ENCODE data around the gene SLC2A4RG. TPM values are rescaled to one million over a fixed set of nuclear protein-coding genes. Genes with fewer than 3 reads are reported as not detected.

SLC2A4RG gene
- total RNA-seq, 2 experiments from 2014 or later, result 123 to 125 TPM

DNA sequence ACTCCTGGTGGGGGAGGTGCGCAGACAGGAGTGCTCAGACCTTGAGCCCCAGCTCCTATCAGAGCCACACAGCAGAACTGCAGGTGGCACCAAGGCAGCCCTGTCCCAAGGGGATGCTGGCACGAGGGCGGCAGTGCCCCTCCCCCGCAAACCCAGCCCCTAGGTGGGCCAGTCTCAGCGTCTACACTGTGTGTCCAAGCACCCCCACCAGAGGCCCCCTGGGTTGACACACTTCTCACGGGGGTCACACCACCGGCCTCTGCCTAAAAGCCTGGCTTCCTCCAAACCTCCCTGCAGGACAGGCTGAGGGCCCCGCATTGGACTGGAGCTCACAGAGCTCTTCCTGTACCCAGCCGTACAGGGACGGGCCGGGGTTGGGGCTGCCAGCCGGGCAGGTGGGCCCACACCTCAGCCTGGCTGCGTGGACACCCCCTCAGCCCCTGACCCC, 8.1 kb downstream of the SLC2A4RG start:
- DNase-seq (no peak), ATAC-seq (ENCODE audit: poor library complexity) (no peak)
- H3K4me1 Mint-ChIP-seq (ENCODE audit: low read depth), result peaks cover 31% of the 10 kb centered on the region
- H3K27ac Mint-ChIP-seq, result no peak overlapping the region
- no peak overlapping the region for H3K27ac ChIP-seq (ENCODE audit: low read depth in 1 of 2, low read length in 2 of 2)
- H3K36me3 ChIP-seq (ENCODE audit: insufficient read depth, low read length), result peaks cover 12% of the 10 kb centered on the region
- H3K27me3 Mint-ChIP-seq, result no peaks in the 10 kb centered on the region
- intact Hi-C loops (cut with DNase I, micrococcal nuclease), result no loop called here
- H3K36me3 Mint-ChIP-seq (ENCODE audit: low read depth), result peaks cover 7% of the 10 kb centered on the region
- H3K4me3 ChIP-seq (ENCODE audit: low read length), result no peak overlapping the region
- TF ChIP-seq, protein P1, sequence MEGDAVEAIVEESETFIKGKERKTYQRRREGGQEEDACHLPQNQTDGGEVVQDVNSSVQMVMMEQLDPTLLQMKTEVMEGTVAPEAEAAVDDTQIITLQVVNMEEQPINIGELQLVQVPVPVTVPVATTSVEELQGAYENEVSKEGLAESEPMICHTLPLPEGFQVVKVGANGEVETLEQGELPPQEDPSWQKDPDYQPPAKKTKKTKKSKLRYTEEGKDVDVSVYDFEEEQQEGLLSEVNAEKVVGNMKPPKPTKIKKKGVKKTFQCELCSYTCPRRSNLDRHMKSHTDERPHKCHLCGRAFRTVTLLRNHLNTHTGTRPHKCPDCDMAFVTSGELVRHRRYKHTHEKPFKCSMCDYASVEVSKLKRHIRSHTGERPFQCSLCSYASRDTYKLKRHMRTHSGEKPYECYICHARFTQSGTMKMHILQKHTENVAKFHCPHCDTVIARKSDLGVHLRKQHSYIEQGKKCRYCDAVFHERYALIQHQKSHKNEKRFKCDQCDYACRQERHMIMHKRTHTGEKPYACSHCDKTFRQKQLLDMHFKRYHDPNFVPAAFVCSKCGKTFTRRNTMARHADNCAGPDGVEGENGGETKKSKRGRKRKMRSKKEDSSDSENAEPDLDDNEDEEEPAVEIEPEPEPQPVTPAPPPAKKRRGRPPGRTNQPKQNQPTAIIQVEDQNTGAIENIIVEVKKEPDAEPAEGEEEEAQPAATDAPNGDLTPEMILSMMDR (IDR thresholded peaks at IDR 0.05), result no peak
- H3K4me1 ChIP-seq (ENCODE audit: insufficient read depth, low read length), result peaks cover 33% of the 10 kb centered on the region
- H3K4me3 Mint-ChIP-seq, result no peak overlapping the region
- no peaks in the 10 kb centered on the region for H3K27me3 ChIP-seq (ENCODE audit: control insufficient read depth in 1 of 2, insufficient read depth in 2 of 2, low read length in 2 of 2)
- POLR2A ChIA-PET, result no interaction called here
- H3K9me3 Mint-ChIP-seq, result no peaks in the 10 kb centered on the region
- CTCF ChIA-PET, result no interaction called here
- H3K9me3 ChIP-seq (ENCODE audit: control insufficient read depth in 1 of 2, insufficient read depth in 1 of 2, low read length in 2 of 2), result no peaks in the 10 kb centered on the region

DNA sequence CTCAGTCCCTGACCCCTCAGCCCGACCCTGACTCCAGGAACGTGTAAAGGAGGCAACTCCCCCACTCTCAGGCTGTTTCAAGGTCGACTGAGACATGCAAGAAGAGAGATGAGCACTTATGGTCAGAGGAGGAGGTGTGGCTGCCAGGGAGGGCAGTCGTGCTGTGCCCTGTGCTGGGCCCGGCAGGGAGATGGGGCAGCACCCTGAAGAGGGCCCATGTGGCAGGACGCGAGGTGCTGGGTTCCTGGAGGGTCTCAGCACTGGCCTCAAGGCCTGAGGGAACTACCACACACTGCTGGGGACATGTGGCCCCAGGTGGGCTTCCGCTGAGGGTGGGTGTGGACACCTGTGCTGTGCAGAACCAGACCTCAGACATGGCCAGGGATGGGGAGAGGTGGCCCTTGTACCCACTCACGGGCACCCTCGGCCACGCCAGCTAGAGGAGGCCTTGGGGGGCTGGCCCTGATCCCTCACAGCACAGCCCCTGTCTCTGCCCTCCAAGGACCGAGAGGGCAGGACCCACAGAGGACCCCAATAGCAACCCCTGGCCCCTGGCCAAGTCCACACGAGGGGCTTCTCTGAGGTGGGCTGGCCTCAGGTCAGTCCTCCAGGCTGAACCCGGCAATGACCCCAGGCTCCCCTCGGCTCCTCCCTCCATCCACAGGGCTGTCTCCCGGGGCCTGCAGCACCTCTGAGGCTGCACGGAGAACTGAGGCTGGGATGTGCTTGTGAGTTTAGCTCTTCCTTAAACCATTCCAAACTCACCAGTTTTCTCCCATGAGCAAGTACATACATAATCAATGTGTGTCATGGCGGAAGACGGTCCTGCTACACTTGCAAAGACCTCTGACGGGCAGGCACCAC, 8.7 kb downstream of the SLC2A4RG start:
- Histone ChIP-seq H3K4me3 (ENCODE audit: low read length) (no peak overlapping the region), H3K27me3 (ENCODE audit: control insufficient read depth in 1 of 2, insufficient read depth in 2 of 2, low read length in 2 of 2) (no peaks in the 10 kb centered on the region), H3K27ac (ENCODE audit: low read depth in 1 of 2, low read length in 2 of 2) (peak overlapping the region in 1 of 2 donors; percentile 13), H3K9me3 (ENCODE audit: control insufficient read depth in 1 of 2, insufficient read depth in 1 of 2, low read length in 2 of 2) (no peaks in the 10 kb centered on the region), H3K4me1 (ENCODE audit: insufficient read depth, low read length) (peaks cover 35% of the 10 kb centered on the region), H3K36me3 (ENCODE audit: insufficient read depth, low read length) (peaks cover 5% of the 10 kb centered on the region)
- ChIA-PET POLR2A (interaction anchor here (4.9 kb wide), 1 partner anchor 10 kb away, joined by 118 read pairs; the partner anchor contains the start of genes LIME1 and SLC2A4RG), CTCF (no interaction called here)
- intact Hi-C loops (cut with DNase I, micrococcal nuclease), result no loop called here
- H3K36me3 Mint-ChIP-seq (ENCODE audit: low read depth), result peaks cover 6% of the 10 kb centered on the region
- peak in 1 of 14 experiments; percentile 20 for DNase-seq
- no peaks in the 10 kb centered on the region for H3K27me3 Mint-ChIP-seq
- H3K27ac Mint-ChIP-seq, result peak overlapping the region; percentile 70
- TF ChIP-seq, protein P1 (IDR thresholded peaks at IDR 0.05), result no peak
- H3K4me1 Mint-ChIP-seq (ENCODE audit: low read depth), result peaks cover 31% of the 10 kb centered on the region
- ATAC-seq (ENCODE audit: poor library complexity), result no peak
- H3K4me3 Mint-ChIP-seq, result peak overlapping the region; percentile 8
- no peaks in the 10 kb centered on the region for H3K9me3 Mint-ChIP-seq

DNA sequence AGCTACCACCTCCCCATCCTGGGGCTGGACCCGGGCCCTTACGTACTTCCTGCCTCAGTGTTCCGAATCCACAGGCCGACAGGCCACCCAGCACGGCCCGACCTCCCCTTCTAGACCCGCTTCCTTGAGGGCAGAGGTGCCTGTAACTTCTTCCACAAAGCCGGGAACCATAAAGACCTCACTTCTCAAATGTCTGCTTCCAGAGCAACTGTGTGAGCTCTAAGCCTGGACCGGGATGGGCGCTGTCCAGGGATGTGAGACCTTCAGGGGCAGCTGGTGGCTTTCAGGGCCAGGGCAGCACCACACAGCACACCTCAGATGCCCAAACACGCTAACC, 9.3 kb downstream of the SLC2A4RG start:
- ChIA-PET CTCF (no interaction called here), POLR2A (interaction anchor here (4.9 kb wide), 1 partner anchor 11 kb away, joined by 118 read pairs; the partner anchor contains the start of genes LIME1 and SLC2A4RG)
- DNase-seq, result peak in 1 of 14 experiments; percentile 11
- Mint-ChIP-seq H3K27ac (peak overlapping the region; percentile 70), H3K36me3 (ENCODE audit: low read depth) (peaks cover under 1% of the 10 kb centered on the region), H3K27me3 (no peaks in the 10 kb centered on the region), H3K4me1 (ENCODE audit: low read depth) (peaks cover 31% of the 10 kb centered on the region), H3K4me3 (peak overlapping the region; percentile 8), H3K9me3 (no peaks in the 10 kb centered on the region)
- Histone ChIP-seq H3K36me3 (ENCODE audit: insufficient read depth, low read length) (no peaks in the 10 kb centered on the region), H3K27me3 (ENCODE audit: control insufficient read depth in 1 of 2, insufficient read depth in 2 of 2, low read length in 2 of 2) (no peaks in the 10 kb centered on the region), H3K4me1 (ENCODE audit: insufficient read depth, low read length) (peaks cover 35% of the 10 kb centered on the region), H3K4me3 (ENCODE audit: low read length) (no peak overlapping the region), H3K9me3 (ENCODE audit: control insufficient read depth in 1 of 2, insufficient read depth in 1 of 2, low read length in 2 of 2) (no peaks in the 10 kb centered on the region), H3K27ac (ENCODE audit: low read depth in 1 of 2, low read length in 2 of 2) (no peak overlapping the region)
- intact Hi-C loops (cut with DNase I, micrococcal nuclease), result no loop called here
- TF ChIP-seq, protein P1 (IDR thresholded peaks at IDR 0.05), result no peak
- no peak for ATAC-seq (ENCODE audit: poor library complexity)
